Medulla oblongata (tissue), 1 donor: ENCODE results near the gene GJB5.
"Not testable (repeated sequence)": the region's sequence is repeated elsewhere in the genome, so short reads cannot be mapped to it uniquely, and the experiment has no call there.

ENCODE experiments used
- DNase-seq: peaks from one replicate; pipeline ENCODE4 v3.0.0-alpha.2; 2015; ENCODE audit errors: extremely low spot score

Gene GJB5

DNA sequence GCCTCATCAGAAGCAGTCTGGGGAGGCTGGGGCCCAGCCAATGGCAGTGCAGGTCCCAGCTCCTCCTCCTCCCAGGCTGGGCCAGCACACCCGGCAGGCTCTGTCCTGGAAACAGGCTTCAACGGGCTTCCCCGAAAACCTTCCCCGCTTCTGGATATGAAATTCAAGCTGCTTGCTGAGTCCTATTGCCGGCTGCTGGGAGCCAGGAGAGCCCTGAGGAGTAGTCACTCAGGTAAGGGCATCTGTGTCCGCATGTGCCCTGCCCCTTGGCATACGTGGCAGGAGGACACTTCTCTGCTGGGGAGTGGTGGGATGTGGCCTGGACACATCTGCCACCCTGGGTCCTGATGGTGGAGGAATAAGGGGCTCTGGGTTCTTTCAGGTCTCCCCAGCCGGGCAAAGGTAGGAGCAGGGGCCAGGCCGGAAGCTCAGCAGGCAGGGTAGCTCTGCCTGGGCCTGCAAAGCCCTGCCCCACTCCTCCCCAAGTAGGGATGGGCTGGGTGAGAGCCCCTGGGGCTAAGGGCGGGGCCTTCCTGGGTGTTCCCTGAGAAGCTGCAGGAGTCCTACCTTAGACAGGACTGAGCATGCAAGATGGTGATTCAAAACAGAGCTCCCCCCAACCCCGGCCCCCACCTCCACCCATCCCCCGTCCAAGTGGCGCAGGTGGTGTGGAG, at the start of gene GJB5:
TSS of gene GJB5 (plus strand) at position 84 of the 674 bp plus-strand sequence. CDS start 2,284 bp downstream, outside the sequence.
- no peak for DNase-seq

GRCh38 chr1:34705077-34705476, 49.8 kb upstream of the GJB5 start:
- DNase-seq: no peak

GRCh38 chr1:34708106-34708505, 46.7 kb upstream of the GJB5 start:
- DNase-seq: no peak

DNA sequence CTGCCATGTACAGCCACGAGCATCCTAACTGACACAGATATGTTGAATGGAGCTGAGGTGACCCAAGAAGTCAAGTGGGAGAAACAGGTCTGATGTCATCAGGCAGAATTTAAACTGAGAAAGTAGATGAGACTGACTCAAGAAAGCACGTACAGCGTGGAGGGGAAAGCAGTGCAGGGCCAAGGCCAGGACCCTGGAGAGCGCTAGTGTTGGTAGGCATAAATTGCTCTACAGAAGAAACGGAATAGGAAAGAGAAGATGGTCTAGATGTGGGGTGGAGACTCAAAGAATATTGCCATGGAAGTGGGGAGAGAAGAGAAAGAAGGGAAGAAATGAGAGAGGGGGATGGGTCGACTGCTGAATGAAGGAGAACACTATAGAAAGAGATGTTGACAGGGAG, 45.3 kb upstream of the GJB5 start:
- DNase-seq: no peak

- DNase-seq: no peak
These were observed 44.0 kb upstream of the GJB5 start for GRCh38 chr1:34710812-34711211.

- no peak for DNase-seq
These were observed 43.4 kb upstream of the GJB5 start for GRCh38 chr1:34711485-34711884.

- DNase-seq: peak; percentile 43
These were observed 42.7 kb upstream of the GJB5 start for GRCh38 chr1:34712007-34712688.

- no peak for DNase-seq
These were observed 41.4 kb upstream of the GJB5 start for GRCh38 chr1:34713443-34713842.

GRCh38 chr1:34714386-34714785, 40.5 kb upstream of the GJB5 start:
- no peak for DNase-seq

DNA sequence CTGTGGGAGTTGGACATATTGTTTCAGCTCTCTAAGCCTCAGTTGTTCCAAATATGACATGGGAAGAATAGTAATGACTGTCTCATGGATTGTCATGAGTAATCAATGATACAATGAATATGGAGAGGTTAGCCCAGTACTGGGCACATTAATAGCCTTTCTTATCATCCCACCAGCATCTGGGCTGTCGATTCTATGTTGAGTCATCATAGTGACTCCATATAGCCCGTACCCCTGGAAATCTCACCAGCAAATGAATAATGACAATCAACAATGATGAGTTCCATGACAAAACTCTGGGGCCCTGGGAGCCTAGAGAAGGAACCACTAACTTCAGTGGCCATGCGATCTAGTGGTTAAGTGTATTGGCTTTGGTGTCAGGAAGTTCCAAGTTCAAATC, 39.7 kb upstream of the GJB5 start:
- DNase-seq: no peak

- DNase-seq: no peak
These were observed 33.6 kb upstream of the GJB5 start for GRCh38 chr1:34721241-34721640.

DNA sequence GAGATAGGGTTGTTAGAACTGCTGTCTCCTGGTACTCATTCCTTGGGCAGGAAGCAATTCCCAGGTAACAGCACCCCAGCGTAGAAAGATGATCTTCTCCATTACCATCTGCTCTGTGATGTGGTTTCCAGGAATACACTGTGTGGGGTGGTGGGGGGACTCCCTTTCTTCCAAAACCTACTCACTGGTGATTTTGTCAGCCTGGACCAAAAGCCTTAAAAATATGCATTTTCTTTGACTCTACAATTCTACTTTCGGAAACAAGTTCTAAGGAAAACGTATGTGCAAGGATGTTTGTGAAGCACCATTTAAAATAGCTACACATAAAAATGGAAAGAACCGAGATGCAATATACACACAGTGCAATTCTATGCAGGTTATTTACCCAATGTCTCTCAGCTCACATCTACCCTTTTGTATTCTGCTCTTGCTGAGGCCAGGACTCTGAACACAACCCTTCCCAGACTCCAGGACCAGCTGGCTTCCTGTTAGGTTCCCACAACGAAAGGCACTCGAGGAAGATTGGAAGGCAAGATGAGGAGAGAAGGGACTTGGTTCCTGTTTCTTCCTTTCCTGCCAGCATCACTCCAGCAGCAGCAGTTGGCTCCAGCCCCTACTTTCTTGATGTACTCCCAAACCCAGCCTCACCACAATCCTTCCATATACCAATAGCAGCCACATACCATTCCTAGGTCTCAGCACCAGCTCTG, 33.0 kb upstream of the GJB5 start:
- DNase-seq: no peak

- DNase-seq: no peak
These were observed 28.0 kb upstream of the GJB5 start for GRCh38 chr1:34726861-34727260.

- DNase-seq: no peak
These were observed 24.4 kb upstream of the GJB5 start for GRCh38 chr1:34730485-34730884.

DNA sequence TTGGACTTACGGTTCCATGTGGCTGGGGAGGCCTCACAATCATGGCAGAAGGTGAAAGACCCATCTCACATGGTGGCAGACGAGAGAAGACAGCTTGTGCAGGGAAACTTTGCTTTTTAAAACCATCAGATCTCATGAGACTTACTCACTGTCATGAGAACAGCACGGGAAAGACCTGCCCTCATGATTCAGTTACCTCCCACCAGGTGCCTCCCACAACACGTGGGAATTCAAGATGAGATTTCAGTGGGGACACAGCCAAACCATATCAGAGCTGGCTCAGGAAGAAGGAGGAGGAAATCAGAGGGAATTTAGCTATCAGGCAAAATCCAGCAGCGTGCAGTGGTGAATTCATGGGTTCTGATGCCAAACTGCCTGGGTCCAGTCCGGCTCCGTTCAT, 22.0 kb upstream of the GJB5 start:
- not testable (repeated sequence) for DNase-seq

DNA sequence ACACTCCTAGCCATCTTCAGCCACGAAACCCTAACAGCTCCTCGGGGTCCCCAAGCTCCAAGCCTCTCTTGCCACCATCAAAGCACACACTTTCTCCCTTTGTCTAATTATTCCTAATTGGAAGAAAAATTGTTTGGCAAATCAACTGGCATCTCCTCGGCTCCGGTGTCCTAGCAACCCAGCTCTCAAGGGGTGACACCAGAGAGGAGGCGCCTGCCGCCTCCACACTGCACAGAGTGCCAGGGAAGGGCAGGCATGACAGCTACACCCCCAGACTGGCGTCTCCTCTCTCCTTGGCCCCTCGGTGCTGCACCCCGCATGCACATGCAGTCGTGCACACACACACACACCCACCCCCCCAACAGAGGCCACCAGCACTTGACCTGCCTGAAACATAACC, 18.2 kb upstream of the GJB5 start:
- no peak for DNase-seq

DNA sequence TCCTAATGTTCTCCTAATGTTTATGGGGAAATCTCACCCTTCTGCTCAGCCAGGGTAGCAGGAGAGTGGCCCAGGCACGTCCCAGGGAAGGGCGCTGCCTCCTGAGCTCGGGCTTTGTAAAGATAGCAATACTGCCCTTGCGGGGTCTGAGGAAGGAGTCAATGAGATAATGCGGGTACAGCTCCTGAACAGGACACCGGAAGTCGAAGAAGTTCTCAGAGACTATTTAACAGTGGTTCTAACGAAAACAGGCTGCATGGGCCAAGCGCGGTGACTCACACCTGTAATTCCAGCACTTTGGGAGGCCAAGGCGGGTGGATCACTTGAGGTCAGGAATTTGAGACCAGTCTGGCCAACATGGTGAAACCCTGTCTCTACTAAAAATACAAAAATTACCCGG, 17.6 kb upstream of the GJB5 start:
- DNase-seq: not testable (repeated sequence)

- no peak for DNase-seq
These were observed 15.2 kb upstream of the GJB5 start for GRCh38 chr1:34739613-34740012.

DNA sequence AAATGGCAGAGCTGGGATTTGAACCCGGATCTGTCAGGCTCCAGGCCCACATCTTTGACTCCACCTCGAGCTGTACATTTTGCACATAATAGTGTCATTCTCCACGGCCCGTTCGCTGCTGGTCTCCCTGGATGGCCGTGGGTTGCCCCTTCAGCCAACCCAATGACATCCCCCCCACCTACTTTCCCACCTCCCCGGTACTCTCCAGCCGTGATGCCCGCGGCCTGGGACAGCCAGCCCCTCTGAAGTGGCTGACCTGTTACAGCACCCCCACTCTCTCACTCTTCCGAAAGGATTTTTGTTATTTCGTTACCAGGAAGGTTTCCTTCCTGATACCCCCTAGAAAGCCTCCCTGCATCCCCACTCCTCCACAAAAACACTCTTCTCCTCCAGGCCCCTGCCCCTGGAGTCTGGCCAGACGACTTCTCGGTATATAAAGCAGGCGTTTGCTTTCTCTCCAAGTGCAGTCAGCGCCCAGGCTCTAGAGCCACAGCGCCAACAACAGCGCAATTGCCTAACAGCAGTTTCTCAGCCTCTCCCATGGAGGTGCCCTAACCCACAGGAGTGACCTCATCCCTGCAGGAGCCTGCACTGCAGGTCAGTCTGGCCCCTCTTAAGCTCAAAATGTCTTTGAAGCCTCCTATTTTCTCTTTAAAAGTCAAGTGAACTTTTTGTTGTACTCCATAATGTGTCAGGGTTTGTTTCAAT, 14.5 kb upstream of the GJB5 start:
- DNase-seq: peak; percentile 3

DNA sequence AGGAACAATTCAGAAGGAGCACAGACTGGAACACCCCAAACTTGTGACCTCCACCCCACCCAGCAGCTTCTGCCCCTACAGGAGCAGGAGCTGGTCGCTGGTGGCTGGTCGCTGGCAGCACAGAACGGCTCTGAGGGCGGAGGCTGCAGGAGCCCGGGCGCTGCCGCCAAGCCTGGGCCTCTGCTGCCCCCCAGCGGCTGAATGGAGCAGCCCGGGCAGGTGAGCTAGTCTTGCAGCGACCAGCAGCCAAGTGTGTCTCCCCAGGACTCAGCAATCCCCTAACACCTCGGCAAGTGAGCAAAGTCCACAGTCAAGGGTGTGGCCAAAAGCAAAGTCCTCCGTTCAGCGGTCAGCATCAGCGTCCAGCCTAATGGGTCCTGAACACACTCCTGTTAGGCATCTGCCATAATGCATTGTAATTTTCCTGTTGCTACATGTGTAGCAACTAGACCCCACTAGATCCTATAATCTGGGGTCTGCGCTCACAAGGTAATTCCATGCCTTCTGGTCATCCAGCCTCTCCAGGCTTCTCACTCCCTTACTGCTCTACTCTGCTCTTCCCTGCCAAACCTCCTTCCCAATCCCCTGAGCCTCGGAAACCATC, 12.1 kb upstream of the GJB5 start:
- DNase-seq: peak; percentile 73

GRCh38 chr1:34743775-34744174, 11.1 kb upstream of the GJB5 start:
- DNase-seq: no peak

- DNase-seq: no peak
These were observed 10.0 kb upstream of the GJB5 start for GRCh38 chr1:34744851-34745250.
